ENCODE measurements around the gene DRAP1. TPM values are rescaled to one million over a fixed set of nuclear protein-coding genes. Genes with fewer than 3 reads are reported as not detected.

DRAP1 gene
- total and polyA plus RNA-seq, 9 of the 15 experiments (the other 6 are each of a cell fraction or from before 2014, with no cell fraction given): 9.6 to 200 (median 92.9) TPM

GRCh38 chr11:65903068-65903481 is 16.2 kb upstream of the DRAP1 start (continued):
- TF ChIP-seq PRDM10 (IDR thresholded peaks at IDR 0.05; ENCODE audit: partially characterized antibody) (peak; percentile 40), CXXC5 (CRISPR knock-in tag; IDR thresholded peaks at IDR 0.05) (0 out of 2 replicates have a peak, but pooled peaks have one; percentile 6), SMARCC2 (IDR thresholded peaks at IDR 0.05; ENCODE audit: low read depth) (no peak), TEAD4 (IDR thresholded peaks at IDR 0.05; ENCODE audit: low read length) (peak; percentile 78), TEAD4 (CRISPR knock-in tag; IDR thresholded peaks at IDR 0.05; ENCODE audit: borderline replicate concordance) (0 out of 2 replicates have a peak, but pooled peaks have one; percentile 72), FOXM1 (IDR thresholded peaks at IDR 0.05; ENCODE audit: low read depth) (0 out of 2 replicates have a peak, but pooled peaks have one; percentile 20), FOXM1 (CRISPR knock-in tag; IDR thresholded peaks at IDR 0.05; ENCODE audit: low read depth) (no peak), HMGXB4 (CRISPR knock-in tag; IDR thresholded peaks at IDR 0.05) (no peak), NR2C2 (CRISPR knock-in tag; IDR thresholded peaks at IDR 0.05) (no peak), NR2C2 (tag; IDR thresholded peaks at IDR 0.05) (peak; percentile 72), NONO (IDR thresholded peaks at IDR 0.05; ENCODE audit: low read depth in 2 of 2, low read length in 1 of 2) (no peak), PCBP1 (IDR thresholded peaks at IDR 0.05; ENCODE audit: low read depth, low read length, poor library complexity, severe bottlenecking) (no peak), ZBTB9 (CRISPR knock-in tag; IDR thresholded peaks at IDR 0.05) (no peak), ADNP (tag; IDR thresholded peaks at IDR 0.05) (0 out of 2 replicates have a peak, but pooled peaks have one; percentile 10), MLX (CRISPR knock-in tag; conservative IDR thresholded peaks at IDR 0.05) (no peak), HMBOX1 (IDR thresholded peaks at IDR 0.05) (peak; percentile 27; the same call in 1 of the 2 replicates), HMGN3 (IDR thresholded peaks at IDR 0.05; ENCODE audit: borderline replicate concordance, extremely low read depth, insufficient read length, low read depth, low read length) (peak; percentile 29), DPF2 (IDR thresholded peaks at IDR 0.05) (peak; percentile 54; the same call in 1 of the 2 replicates), MYC (IDR thresholded peaks at IDR 0.05; ENCODE audit: low read depth, low read length) (0 out of 2 replicates have a peak, but pooled peaks have one; percentile 22), MYC (CRISPR knock-in tag; IDR thresholded peaks at IDR 0.05; ENCODE audit: borderline replicate concordance, low read depth) (no peak)
